ENCODE measurements around the gene ZNF121.

- TF ChIP-seq CTCF (IDR thresholded peaks at IDR 0.05), result no peak
- TF ChIP-seq EP300 (IDR thresholded peaks at IDR 0.05; ENCODE audit: low read depth), result no peak
These were observed at the start of gene ZNF121 for GRCh38 chr19:9584073-9584833.
